A549 treated with AZD9567 at 1 μM for 4 hours (cell line): ENCODE data around the gene SPINK6. TPM values are rescaled to one million over a fixed set of nuclear protein-coding genes. Genes with fewer than 3 reads are reported as not detected.

ENCODE experiments used
- total RNA-seq: library from RNA; stranded (reverse); fragments of 200-300 nt; extraction: Qiagen RNA extraction; gene quantifications from 5 replicates; pipeline ENCODE4 v1.2.3, GENCODE V29; 2022; ENCODE audit not compliant: insufficient read depth

The SPINK6 gene
- 0.39 to 0.57 TPM (median 0.51 TPM) in 4 of 5 replicates, not detected in the other for total RNA-seq

GRCh38 chr5:148202531-148203203 is at the start of gene SPINK6:
TSS of gene SPINK6 (plus strand) at chr5:148203042. CDS start at chr5:148203097, 55 bp downstream.

GRCh38 chr5:148168246-148168645 is 34.6 kb upstream of the SPINK6 start, which contains the start of gene SPINK14:
TSS of gene SPINK14 (plus strand) at chr5:148168546. CDS start at chr5:148169733, 1,187 bp downstream.

GRCh38 chr5:148238418-148238794 is 35.6 kb downstream of the SPINK6 start, which contains the start of gene MARCOL:
TSS of gene MARCOL (plus strand) at chr5:148238525. CDS start at chr5:148238598, 73 bp downstream.

Other genes with a start within 250 kb of the SPINK6 start
- gene SPINK5, start 139.1 kb upstream of the SPINK6 start, total RNA-seq = not detected in 5 replicates
- not detected in 5 replicates for gene SPINK14, start 34.5 kb upstream of the SPINK6 start, total RNA-seq
- gene MARCOL, start 35.5 kb downstream of the SPINK6 start, total RNA-seq = not detected in 5 replicates
- gene SPINK13, start 65.8 kb downstream of the SPINK6 start, total RNA-seq = 0.20 TPM in 1 of 5 replicates, not detected in the others
- gene SPINK7, start 109.4 kb downstream of the SPINK6 start, total RNA-seq = not detected in 5 replicates
- not detected in 5 replicates for gene SPINK9, start 132.5 kb downstream of the SPINK6 start, total RNA-seq
- 17.0 to 54.4 TPM (median 18.7 TPM) in 5 replicates for gene FBXO38, start 180.9 kb downstream of the SPINK6 start, total RNA-seq